NCI-H128 (cell line): ENCODE measurements around the gene GREM2.

Experiments
- DNase-seq: peaks from one replicate; lab custom pipeline; 2025; ENCODE audit not compliant: unreplicated experiment; lab: John Stamatoyannopoulos, UW

The GREM2 gene

GRCh38 chr1:240562111-240562590 lies 49.8 kb downstream of the GREM2 start:
- DNase-seq, result no peak

GRCh38 chr1:240559781-240560180 lies 52.2 kb downstream of the GREM2 start:
- DNase-seq, result no peak

GRCh38 chr1:240555524-240555923 lies 56.4 kb downstream of the GREM2 start:
- no peak for DNase-seq

GRCh38 chr1:240553351-240553750 lies 58.6 kb downstream of the GREM2 start:
- no peak for DNase-seq

- DNase-seq, result no peak
These were observed 72.1 kb downstream of the GREM2 start for GRCh38 chr1:240539769-240540414.

GRCh38 chr1:240538776-240539430 lies 73.1 kb downstream of the GREM2 start:
- DNase-seq, result no peak

GRCh38 chr1:240533154-240533780 lies 78.7 kb downstream of the GREM2 start:
- DNase-seq, result no peak

GRCh38 chr1:240528591-240528990 lies 83.4 kb downstream of the GREM2 start:
- no peak for DNase-seq

GRCh38 chr1:240527086-240527485 lies 84.9 kb downstream of the GREM2 start:
- no peak for DNase-seq

- no peak for DNase-seq
These were observed 85.6 kb downstream of the GREM2 start for GRCh38 chr1:240526312-240526711.

- DNase-seq, result no peak
These were observed 87.4 kb downstream of the GREM2 start for GRCh38 chr1:240524356-240525069.

- no peak for DNase-seq
These were observed 89.7 kb downstream of the GREM2 start for GRCh38 chr1:240522122-240522822.

GRCh38 chr1:240517891-240518290 lies 94.1 kb downstream of the GREM2 start:
- no peak for DNase-seq

GRCh38 chr1:240516069-240516468 lies 95.9 kb downstream of the GREM2 start:
- no peak for DNase-seq

GRCh38 chr1:240515505-240515904 lies 96.5 kb downstream of the GREM2 start:
- no peak for DNase-seq

- DNase-seq, result no peak
These were observed 100.2 kb downstream of the GREM2 start for GRCh38 chr1:240511789-240512188.

- DNase-seq, result no peak
These were observed 103.0 kb downstream of the GREM2 start for GRCh38 chr1:240508950-240509349.

- no peak for DNase-seq
These were observed 103.8 kb downstream of the GREM2 start for GRCh38 chr1:240508201-240508600.

GRCh38 chr1:240506176-240506575 lies 105.8 kb downstream of the GREM2 start:
- DNase-seq, result no peak

GRCh38 chr1:240503558-240503957 lies 108.4 kb downstream of the GREM2 start:
- DNase-seq, result no peak

GRCh38 chr1:240503036-240503435 lies 108.9 kb downstream of the GREM2 start:
- no peak for DNase-seq
